GM21717 (cell line): Measurements from ENCODE around the gene NTF4.
A peak's percentile ranks its signal among the peaks of the same experiment; 100 is the strongest.
"Not testable (repeated sequence)": the region's sequence is repeated elsewhere in the genome, so short reads cannot be mapped to it uniquely, and the experiment has no call there.

Experiments used
- ATAC-seq: cut with Tn5 transposase; IDR thresholded peaks from one replicate; pipeline ENCODE4 v1.9.1; 2021; ENCODE audit warnings: mild to moderate bottlenecking, moderate library complexity; ENCODE audit not compliant: unreplicated experiment

The NTF4 gene

DNA sequence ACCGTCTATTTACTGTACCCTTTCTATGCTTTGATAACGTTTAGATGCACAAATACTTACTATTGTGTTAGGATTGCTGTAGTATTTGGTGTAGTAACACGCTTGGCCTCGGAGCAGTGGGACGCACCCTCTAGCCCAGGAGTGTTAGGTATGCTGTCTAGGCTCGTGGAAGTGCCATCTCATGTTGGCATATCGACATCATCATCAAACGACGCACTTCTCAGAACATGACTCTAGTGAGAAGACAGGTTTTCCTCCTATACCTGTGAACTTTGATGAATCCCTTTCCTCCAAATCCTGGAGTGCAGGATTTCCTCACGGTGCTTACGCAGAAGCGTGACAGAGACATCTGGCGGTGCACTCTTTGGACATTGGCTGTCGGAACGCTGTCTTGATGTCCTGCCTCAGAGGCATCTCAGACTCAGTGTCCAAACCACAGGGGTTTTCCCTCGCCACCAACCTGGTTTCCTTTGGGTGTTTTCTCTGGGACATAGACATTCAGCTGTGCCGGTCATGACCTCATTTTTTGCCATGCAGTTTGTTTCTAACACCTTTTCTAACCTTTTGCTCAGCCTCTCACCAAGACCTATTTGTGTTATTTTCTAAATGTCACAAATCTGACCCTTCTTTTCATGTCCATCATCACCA, 26.9 kb upstream of the NTF4 start:
- no peak for ATAC-seq

DNA sequence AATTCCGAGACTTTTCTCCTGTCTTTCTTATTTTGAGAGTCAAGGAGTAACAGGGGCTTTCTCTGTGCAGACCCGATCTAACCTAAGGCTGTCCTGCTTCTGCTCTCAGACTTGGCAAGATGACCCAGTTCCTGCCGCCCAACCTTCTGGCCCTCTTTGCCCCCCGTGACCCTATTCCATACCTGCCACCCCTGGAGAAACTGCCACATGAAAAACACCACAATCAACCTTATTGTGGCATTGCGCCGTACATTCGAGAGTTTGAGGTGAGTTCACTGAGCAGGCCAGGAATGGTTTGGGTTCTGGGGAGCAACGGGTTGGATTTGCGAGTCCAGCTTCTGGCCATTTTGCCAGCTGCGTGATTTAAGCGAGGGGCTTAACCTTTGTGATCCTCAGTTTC, 21.7 kb upstream of the NTF4 start:
- ATAC-seq: no peak

DNA sequence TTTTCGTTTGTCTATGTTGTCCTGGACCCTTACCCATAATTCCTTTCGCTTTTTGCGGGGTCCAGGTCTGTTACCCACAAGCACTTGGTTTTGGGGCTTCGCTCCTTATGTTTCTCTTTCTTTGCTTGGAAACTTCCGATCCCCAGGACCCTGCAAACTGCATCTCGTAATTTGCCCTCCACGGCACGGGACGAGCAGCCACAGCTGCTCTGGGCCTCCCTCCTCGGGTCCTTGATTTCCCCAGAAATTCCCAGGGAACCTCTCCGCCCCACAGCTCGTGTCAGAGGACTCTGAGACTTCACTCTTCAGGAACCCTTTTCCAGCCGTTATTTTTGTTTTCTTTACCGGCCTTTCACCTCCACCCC, 21.2 kb upstream of the NTF4 start:
- ATAC-seq: peak; percentile 4

DNA sequence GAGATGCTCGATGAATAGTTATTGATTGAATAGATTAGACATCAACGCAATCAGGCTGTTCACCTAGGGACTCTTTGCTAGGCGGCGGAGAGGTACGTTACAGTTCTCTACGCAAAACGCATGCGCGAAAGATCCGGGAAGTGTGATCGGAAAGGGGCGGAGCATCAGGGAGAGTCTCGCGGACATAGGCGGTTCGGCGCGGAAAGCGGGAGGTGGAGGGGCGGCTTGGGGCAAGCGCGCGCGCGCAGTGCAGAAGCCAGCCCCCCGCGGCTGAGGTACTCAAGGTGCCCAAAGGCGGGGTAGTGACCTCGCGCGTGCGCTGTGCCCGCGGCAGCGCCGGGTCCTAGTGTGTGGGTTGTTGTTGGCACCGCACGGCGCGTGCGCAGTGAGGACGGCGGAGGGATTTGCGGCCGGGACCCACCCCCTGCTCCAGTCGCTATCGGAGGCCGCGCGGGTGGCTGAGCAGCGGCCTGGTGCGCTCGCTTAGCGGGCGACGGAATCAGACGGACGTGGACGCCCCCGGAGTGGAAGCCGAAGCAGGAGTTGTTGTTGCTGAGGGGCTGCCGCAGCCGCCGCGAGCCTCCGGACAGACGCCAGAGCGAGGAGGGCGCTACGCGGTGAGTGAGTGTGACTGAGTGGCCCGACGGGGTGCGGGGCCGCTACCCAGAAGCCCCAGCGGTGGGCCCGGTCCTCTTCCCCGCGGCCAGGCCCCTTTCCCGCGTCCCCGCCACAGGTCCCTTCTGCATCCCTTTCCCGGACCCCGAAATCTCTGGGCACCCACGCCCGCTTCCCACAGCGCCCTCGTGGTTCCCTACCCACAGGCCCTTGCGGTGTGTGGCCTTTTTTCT, 20.6 kb upstream of the NTF4 start, which contains the start of gene SNRNP70:
Gene SNRNP70, plus strand, starts transcription at position 432 of the 848 bp plus-strand sequence. CDS start 964 bp downstream, outside the sequence.
- ATAC-seq: peak; percentile 69

DNA sequence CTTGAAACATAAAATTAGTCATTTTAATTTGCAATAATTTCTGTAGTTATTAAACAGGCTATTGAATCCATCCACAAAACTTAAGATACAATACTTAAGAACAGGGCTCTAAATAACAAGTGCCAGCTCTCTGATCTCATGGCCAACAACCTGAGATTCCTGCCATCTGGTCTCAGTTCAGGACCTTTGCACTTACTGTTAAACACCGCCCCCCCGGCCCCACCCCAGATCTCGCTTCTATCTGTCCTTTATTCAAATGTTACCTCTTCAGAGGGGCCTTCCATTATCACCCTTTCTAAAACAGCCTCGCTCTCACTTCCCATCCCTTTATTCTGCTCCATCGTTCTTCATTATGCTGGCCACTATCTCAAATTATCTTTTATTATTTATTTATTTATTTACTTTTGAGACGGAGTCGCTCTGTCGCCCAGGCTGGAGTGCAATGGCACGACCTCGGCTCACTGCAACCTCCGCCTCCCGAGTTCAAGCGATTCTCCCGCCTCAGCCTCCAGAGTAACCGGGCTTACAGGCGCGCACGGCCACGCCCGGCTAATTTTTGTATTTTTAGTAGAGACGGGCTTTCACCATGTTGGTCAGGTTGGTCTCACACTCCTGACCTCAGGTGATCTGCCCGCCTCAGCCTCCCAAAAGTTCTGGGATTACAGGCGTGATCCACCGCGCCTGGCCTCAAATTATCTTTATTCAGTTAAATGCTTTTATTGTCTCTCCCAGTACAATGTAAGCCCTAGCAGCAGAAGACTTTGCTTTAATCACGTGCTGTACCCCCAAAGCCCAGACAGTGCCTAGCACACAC, 19.8 kb upstream of the NTF4 start:
- no peak for ATAC-seq

DNA sequence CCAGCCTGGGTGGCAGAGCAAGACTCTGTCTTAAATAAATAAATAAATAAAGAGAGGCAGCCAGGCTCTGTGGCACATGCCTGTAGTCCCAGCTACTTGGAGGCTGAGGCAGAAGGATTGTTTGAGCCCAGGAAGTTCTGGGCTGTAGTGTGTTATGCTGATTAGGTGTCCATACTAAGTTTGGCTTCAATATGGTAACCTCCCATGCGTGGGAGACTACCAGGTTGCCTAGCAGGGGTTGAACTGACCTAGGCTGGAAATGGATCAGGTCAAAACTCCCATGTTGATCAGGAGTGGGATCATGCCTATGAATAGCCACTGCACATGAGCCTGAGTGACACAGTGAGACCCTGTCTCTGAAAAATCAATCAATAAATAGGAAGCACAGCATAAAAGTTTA, 16.7 kb upstream of the NTF4 start:
- no peak for ATAC-seq

DNA sequence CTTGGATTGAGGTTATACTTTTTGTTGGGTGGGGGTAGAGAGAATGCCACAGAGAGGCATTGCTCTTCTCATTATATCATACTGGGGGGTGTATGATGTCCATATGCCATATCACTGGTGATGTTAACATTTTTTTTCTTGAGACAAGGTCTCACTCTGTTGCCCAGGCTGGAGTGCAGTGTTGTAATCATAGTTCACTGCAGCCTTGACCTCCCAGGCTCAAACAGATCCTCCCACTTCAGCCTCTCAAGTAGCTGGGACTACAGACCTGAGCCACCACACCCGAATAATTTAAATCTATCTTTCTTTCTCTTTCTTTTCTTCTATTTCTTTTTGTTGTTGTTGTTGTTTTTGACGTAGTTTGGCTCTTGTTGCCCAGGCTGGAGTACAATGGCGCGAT, 15.8 kb upstream of the NTF4 start:
- ATAC-seq: no peak

DNA sequence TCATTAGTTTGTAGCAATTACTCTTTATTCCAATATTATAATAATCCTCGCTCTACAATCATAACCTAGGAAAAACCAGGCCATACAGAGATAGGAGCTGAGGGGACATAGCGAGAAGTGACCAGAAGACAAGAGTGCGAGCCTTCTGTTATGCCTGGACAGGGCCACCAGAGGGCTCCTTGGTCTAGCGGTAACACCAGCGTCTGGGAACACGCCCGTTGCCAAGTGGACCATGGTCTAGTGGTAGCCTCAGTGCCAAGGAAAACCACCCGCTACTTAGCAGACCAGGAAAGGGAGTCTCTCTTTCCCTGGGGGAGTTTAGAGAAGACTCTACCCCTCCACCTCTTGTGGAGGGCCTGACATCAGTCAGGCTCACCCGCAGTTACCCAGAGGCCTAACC, 10.3 kb upstream of the NTF4 start:
- not testable (repeated sequence) for ATAC-seq

DNA sequence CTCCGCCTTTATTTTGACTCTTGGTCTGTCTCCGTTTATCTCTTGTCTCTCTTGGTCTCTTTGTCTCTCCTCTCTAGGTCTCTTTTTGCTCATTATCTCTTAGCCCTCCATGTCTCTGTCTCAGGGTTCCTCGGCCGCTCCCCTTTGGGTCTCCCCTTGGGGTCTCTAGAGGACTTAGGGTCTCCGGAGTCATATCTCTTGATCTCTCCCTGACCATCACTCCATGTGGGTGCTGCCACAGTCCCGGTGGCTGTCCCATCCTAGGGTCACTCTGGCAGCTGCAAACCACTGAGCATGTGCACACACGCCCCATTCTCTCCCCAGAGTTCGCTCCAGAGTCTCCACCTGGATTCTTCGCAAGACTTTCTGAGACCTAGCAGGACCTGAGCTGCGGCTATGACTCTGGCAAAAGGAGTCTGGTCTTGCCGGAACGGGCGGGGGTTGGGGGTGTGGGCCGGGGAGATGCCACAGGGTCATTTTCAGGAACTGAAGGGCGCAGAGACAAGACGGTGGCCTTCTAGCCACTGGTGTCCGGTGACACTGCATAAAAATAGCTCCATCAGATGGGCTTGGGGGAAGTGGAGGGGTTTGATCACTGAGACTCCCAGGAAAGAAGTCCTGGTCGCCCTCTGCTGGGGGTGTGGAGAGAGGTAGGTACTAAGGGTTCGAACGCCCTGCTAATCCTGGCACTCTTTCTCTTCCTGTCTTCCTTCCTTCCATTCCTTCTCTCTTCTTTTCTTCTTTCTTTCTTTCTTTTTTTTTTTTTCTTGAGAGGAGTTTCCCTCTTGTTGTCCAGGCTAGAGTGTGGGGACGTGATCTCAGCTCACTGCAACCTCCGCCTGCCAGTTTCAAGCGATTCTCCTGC, 9.1 kb upstream of the NTF4 start:
- ATAC-seq: no peak

DNA sequence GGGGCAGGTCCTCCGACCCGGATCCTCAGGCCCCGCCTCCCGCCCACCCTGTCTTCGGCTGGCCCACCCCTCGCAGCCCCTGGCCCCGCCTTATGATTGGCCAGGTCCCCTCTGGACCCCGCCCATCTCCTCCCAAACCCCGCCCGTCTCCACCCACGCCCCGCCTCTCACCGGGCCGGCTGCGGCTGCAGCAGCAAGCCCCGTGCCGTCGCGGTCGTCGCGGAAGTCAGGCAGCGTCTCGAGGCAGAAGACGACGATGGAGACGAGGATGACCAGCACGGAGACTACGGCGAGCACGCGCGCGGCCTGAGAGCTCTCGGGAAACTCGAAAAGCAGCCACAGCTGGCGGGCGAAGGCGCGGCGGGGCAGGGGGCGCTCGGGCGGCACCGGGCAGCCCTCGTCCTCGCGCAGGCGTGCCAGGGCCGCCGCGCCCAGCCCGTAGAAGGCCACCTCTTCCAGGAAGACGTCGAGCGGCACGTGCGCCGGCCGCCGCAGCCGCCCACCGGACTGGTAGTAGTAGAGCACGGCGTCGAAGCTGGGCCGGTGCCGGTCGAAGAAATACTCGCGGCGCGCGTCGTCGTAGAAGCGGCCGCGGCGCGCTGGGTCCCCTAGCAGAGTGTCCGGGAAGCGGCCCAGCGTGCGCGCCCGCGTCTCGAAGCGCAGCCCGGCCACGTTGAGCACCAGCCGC, 7.4 kb upstream of the NTF4 start:
- no peak for ATAC-seq

DNA sequence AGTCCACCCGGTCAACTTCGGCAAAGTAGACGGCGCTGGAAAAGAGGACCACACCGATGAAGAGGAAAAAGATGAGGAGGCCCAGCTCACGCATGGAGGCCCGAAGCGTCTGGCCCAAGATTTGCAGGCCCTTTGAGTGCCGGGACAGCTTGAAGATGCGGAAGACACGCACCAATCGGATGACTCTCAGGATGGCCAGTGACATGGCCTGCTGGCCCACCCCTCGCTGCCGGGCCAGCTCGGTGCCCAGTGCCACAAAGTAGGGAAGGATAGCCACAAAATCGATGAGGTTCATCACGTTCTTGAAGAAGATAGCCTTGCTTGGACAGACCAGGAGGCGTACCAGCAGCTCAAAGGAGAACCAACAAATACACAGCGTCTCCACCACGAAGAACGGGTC, 5.8 kb upstream of the NTF4 start:
- ATAC-seq: no peak

DNA sequence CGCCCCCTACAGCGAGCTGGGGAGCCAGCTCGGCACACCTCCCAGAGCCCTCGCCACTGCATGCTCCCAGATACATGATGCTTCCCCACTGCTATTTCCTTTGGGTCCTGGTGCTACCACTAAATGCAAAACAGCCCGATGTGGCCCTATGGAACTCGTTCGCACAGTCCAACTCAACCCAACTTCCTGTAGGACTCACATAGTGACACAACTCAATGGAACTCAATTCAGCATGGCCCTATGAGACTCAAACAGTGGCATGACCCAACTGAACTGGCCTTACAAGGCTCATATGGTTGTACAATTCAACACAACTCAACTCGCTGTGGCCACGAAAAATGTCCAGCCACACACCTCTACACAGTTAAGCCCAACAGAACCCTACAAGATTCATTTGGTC, 4.4 kb upstream of the NTF4 start:
- no peak for ATAC-seq

DNA sequence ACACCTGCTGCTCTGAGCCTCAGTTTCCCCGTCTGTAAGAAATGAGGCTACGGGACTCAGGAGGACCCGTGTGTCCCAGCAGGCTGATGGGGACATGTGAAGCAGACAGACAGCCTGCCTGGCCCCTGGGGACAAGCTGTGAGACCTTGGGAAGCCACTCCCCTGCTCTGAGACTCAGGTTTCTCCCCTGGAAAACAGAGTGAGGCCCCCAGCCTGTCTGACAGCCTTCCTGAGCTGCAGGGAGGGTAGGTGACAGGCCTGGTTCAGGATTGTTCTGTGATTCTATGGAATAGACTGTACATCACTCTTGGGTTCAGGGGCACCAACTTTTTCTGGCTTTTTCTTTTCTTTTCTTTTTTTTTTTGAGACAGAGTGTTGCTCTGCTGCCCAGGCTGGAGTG, 2.9 kb upstream of the NTF4 start:
- no peak for ATAC-seq

DNA sequence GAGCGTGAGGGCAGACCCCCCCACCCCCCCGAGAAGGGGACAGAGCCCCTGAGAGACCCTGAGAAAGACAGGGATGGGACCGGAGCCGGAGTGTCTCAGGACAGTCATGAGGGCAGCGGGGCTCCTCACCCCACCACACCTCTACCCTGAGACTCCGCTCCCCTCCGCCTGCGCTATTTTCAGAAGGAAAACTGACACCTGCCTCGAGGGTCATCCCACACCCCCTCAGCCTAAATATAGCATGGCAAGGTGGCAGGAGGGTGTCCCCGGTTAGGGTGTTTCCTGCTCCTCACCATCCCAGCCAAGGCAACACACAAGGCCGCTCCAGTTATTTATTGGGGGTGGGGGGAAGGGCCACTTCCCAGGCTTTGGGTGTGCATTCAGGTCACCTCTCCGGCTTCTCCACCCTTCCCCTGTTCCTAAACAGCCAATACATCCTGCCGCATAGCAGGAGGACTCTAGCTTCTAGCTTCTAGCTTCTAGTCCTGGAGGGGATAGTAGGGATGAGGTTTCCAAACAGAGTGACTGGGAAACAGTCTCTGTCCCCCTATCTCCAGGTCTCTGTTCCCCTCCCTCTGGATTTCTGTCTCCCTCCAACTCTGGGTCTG, 1.4 kb upstream of the NTF4 start:
- ATAC-seq: no peak

DNA sequence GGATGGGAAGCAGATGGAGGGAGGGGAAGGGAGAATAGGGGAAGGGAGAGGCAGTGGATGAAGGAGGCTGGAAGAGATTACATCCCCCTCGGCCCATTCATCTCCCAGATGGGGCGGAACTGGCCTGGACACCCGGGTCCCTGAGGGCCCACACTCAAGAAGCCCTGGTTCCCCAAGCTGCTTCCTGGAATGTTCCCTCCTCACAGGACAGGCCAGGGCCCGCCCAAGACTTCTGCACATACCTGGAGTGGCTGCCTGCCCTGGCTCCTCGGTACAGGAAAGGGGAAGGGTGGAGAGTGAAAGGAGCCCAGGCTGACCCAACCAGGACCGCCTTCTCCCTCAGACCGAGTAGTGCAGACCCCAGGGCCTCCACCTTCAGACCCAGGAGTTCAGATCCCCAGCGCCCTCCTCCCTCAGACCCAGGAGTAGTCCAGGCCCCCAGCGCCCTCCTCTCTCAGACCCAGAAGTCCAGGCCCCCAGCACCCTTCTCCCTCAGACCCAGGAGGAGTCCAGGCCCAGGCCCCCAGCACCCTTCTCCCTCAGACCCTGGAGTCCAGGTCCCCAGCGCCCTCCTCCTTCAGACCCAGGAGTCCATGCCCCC, 489 bp downstream of the NTF4 start:
- ATAC-seq: no peak

DNA sequence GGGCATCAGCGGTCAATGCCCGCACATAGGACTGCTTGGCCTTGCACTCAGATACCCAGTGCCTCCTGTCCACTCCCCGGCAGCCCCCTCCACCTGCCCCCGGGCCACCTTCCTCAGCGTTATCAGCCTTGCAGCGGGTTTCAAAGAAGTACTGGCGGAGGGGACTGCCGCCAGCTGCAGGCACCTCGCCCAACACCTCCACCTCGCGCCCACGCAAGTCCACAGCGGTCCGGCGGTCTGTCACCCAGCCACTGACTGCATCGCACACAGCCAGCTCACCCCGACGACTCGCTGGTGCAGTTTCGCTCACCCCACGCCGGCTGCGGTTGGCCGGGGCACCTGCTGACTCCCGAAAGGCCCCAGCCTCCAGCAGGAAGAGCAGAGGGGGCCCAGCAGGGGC, 3.2 kb downstream of the NTF4 start:
- ATAC-seq: no peak

DNA sequence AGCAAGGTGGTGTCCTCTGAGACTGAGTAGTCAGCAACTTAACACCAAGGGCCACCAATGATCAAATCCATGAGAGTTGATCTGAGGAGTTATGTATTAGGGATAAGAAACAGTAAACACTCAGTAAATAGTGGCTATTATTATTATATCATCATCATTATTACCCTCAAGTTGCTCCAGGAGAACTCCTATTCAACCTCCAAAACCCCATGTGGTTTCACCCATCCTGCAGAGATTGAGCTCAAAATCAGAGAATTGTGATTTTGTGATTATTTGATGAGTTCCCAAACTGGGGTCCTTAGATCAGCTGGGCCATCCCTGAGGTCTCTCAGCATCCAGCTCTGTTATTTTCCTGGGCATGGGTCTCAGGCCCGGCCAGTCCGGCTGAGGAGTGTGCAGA, 3.6 kb downstream of the NTF4 start:
- no peak for ATAC-seq

DNA sequence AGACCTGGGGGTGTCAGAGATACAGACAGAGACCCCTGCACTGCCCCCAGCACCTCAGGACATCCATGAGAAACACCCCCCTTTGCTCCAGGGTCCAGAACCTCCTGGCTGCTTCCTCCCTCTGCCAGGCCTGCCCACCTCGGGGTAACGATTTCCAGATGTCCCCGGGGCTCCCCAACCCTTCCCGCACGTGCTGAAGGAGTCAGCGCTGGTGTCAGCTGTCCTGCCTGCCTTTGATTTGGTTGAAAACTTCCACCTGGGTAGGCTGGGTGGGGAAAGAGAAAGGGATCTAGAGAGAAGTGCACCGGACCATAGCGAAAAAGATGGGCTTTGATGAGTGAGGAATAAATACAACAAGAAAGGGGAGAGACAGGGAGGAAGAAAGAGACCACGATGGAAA, 5.6 kb downstream of the NTF4 start:
- no peak for ATAC-seq

DNA sequence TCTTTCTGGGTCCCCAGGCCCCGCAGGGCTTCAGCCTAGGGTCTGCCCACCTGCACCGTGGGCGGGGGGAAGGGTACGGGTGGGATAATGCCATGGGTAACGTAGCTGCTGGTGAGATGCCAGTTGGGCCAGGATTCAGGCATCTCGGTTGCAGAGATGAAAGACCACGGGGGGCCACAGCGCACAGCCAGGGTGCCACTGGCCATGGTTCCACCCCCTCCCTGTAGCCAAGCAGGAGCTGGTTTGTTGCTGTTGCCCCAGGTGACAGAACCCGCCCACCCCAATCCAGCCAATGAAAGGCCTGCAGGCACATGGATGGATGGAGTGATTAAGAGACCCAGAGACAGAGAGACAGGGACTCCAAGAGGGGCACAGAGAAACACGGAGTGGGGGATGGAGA, 6.1 kb downstream of the NTF4 start:
- ATAC-seq: no peak
